Subcutaneous adipose tissue (tissue), 4 donors: ENCODE results near the gene PLEKHA4. TPM values are rescaled to one million over a fixed set of nuclear protein-coding genes. Genes with fewer than 3 reads are reported as not detected.

ENCODE experiments used
- total RNA-seq, 4 donors: library from RNA; depleted of rRNA; stranded (reverse); fragments of >200 nt; gene quantifications; one replicate each; pipeline ENCODE4 v1.1.0, GENCODE V29; 2016
- TF ChIP-seq, protein P1 (sequence below): fragments of 450-650 bp; IDR thresholded peaks from one replicate; pipeline ENCODE4 v1.5.1; 2016; ENCODE audit warnings: low read depth, mild to moderate bottlenecking, control low read depth, antibody characterized with exemption, moderate library complexity

Gene PLEKHA4, protein sequence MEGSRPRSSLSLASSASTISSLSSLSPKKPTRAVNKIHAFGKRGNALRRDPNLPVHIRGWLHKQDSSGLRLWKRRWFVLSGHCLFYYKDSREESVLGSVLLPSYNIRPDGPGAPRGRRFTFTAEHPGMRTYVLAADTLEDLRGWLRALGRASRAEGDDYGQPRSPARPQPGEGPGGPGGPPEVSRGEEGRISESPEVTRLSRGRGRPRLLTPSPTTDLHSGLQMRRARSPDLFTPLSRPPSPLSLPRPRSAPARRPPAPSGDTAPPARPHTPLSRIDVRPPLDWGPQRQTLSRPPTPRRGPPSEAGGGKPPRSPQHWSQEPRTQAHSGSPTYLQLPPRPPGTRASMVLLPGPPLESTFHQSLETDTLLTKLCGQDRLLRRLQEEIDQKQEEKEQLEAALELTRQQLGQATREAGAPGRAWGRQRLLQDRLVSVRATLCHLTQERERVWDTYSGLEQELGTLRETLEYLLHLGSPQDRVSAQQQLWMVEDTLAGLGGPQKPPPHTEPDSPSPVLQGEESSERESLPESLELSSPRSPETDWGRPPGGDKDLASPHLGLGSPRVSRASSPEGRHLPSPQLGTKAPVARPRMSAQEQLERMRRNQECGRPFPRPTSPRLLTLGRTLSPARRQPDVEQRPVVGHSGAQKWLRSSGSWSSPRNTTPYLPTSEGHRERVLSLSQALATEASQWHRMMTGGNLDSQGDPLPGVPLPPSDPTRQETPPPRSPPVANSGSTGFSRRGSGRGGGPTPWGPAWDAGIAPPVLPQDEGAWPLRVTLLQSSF
- total RNA-seq: 10 to 100 TPM in 1 of 4 donors, 1 to 10 TPM in 3; 5.7 to 27.3 (median 8.5) TPM

DNA sequence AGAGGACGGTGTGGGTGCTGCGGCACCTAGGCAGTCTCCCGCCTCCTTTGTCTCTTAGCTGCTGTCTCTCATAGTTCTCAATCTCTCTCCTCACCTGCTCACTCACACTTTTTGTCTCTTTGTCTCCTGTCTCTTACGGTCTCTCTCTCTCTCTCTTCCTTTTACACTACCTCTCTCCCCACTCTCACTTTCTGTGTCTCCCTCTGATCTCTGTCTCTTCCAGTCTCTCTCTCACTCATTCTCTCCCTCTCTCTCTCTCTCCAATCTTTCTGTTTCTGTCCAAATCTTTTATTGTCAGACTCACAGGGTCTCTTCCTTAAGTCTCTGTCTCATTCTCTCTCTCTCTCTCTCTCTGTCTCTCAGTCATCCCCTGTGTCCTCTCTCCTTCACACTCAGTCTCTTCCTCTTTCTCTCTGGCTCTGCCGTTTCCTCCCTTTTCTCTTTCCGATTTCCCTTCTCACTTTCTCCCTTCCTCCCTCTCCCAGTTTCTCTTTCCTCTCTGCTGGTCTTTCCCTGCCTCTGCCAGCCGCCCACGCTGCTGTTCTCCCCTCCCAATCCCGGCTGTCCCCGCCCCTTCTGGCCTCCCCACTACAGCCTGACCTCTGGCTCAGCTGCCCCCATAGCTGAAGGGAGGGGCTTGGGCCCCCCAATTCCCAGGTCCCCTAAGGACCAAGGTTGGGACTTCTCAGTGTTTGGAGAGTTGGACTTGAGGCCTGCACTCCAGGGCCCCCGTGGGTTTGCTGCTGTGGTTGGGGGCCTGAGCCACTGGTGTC is at the start of gene PLEKHA4:
Gene PLEKHA4, minus strand, starts transcription at position 504 of the 773 bp plus-strand sequence. CDS start 997 bp downstream, outside the sequence.
- TF ChIP-seq, protein P1, sequence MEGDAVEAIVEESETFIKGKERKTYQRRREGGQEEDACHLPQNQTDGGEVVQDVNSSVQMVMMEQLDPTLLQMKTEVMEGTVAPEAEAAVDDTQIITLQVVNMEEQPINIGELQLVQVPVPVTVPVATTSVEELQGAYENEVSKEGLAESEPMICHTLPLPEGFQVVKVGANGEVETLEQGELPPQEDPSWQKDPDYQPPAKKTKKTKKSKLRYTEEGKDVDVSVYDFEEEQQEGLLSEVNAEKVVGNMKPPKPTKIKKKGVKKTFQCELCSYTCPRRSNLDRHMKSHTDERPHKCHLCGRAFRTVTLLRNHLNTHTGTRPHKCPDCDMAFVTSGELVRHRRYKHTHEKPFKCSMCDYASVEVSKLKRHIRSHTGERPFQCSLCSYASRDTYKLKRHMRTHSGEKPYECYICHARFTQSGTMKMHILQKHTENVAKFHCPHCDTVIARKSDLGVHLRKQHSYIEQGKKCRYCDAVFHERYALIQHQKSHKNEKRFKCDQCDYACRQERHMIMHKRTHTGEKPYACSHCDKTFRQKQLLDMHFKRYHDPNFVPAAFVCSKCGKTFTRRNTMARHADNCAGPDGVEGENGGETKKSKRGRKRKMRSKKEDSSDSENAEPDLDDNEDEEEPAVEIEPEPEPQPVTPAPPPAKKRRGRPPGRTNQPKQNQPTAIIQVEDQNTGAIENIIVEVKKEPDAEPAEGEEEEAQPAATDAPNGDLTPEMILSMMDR: no peak

DNA sequence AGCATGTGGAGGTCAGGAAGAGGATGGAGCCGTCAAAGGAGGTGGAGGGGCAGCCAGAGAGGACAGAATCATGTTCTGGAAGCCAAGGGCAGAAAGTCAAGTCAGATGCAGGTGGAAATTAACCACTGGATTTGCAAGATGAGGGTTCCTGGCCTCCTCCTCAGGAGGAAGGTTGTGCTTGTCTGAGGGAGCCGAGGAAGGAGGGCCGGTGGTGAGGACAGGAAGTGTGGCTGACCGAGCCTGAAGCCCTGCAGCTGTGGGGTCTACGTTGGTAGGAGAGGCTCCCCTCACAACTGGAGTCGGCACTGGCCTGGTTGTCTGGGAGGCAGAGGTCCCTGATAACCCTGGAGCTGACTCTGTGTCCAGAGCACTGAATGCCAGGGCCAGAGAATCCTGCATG is 49.7 kb upstream of the PLEKHA4 start:
- TF ChIP-seq, protein P1: no peak

DNA sequence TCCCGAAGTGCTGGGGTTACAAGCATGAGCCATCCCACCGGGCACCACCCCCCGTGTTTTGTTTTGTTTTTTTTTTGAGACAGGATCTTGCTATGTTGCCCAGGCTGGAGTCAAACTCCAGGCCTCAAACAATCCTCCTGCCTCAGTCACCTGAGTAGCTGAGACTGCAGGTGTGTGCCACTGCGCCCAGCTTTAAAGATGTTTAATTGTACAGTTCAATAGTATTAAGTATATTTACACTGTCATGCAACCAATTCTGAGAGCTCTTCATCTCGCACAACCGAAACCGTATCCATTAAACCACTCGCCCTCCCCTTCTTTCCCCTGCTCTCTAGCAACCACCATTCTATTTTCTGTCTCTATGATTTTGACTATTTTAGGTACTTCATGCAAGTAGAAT is 47.3 kb upstream of the PLEKHA4 start:
- TF ChIP-seq, protein P1: no peak

DNA sequence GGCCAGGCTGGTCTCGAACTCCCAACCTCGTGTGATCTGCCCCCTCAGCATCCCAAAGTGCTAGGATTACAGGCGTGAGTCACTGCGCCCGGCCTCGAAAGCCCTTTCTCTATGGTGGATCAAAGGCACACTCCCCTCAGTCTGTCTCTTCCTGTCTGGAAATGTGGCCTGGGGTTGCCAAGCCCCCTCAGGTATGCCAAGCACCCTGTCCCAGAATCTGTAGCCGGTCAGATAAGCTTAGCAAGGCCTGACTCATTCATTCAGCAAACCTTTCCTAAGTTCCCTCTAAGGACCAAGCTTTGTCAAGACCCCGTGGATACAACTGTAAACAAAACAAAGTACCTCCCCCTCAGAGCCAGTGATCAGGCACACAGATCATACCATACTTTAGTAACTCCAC is 45.8 kb upstream of the PLEKHA4 start:
- TF ChIP-seq, protein P1: no peak

DNA sequence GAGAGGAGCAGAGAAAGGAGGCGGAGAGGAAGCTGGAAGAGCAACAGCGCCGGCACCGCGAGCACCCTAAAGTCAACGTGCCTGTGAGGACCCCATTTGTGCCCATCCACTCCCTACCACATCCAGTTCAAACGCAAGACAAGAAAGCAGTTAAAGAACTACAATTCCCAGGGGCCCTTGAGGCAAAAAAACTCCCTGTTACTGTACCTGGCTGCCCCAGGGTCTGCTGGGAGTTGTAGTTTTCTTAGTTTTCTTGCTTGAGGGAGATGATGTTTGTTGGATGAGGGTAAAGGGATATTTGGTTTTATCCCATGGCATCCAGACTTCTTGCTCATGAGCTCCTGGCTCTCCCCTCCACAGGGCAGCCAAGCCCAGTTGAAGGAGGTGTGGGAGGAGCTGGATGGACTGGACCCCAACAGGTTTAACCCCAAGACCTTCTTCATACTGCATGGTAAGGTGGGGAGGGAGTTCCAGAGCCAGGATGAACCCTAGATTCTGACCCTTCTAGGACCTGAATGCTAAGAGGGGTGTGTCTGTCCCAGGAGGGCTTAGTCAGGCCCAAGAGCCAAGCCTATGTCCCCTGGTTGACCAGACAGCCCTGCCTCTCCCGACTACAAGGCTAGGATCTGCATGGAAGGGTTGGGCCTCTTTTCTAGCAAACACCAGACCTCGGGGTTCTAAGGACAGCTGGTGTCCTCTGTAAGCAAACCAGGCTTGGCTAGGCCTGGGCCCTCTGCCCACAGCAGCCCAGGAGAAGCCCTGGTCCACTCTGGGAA is 44.9 kb upstream of the PLEKHA4 start:
- TF ChIP-seq, protein P1: no peak

DNA sequence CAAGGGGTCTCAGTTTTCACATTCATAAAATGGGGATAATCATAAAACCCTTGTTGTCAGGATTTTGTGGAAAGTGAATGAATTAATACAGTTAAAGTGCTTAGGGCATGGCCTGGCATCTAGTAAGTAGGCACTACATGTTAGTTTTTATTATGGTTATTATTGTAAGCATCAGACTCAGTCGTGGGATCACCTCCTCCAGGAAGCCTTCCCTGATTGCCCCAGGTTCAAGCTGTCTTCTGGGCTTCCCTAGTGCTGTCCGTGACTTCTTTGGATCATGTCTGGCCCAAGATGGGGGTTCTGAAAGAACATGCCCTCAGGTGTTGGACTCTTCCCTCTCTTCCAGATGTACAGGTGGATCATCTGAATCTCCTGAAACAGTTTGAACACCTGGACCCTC is 42.4 kb upstream of the PLEKHA4 start:
- TF ChIP-seq, protein P1: no peak
